SJCRH30 (cell line): ENCODE results near the gene BGN. TPM values are rescaled to one million over a fixed set of nuclear protein-coding genes. Genes with fewer than 3 reads are reported as not detected.

ENCODE experiments used
- DNase-seq, 2 experiments: peaks; one replicate each; pipeline ENCODE4 v3.0.0-alpha.2; 2015 to 2020
- H3K27ac ChIP-seq: fragments of 250-450 bp; sonication (Bioruptor Pico); 2 replicates; pipeline ENCODE4 v1.5.1; 2020; ENCODE audit warnings: mild to moderate bottlenecking, moderate library complexity
- H3K27me3 ChIP-seq: fragments of 250-450 bp; sonication (Bioruptor Pico); 2 replicates; pipeline ENCODE4 v1.5.1; 2020; ENCODE audit warnings: mild to moderate bottlenecking, moderate library complexity
- H3K36me3 ChIP-seq: fragments of 250-450 bp; sonication (Bioruptor Pico); 2 replicates; pipeline ENCODE4 v1.5.1; 2020; ENCODE audit warnings: mild to moderate bottlenecking, moderate library complexity
- H3K4me1 ChIP-seq: fragments of 250-450 bp; sonication (Bioruptor Pico); 2 replicates; pipeline ENCODE4 v1.5.1; 2020; ENCODE audit warnings: mild to moderate bottlenecking, moderate library complexity
- H3K4me3 ChIP-seq: fragments of 250-450 bp; sonication (Bioruptor Pico); 2 replicates; pipeline ENCODE4 v1.5.1; 2020; ENCODE audit warnings: mild to moderate bottlenecking, moderate library complexity
- H3K9me3 ChIP-seq: fragments of 250-450 bp; sonication (Bioruptor Pico); replicated peaks from 2 replicates; pipeline ENCODE4 v1.5.1; 2020; ENCODE audit warnings: mild to moderate bottlenecking, moderate library complexity
- total RNA-seq: library from RNA; depleted of rRNA; stranded (reverse); fragments of >200 nt; shearing (Covaris generic); gene quantifications from 2 replicates; pipeline ENCODE4 v1.2.3, GENCODE V29; 2014

The BGN gene
- total RNA-seq, 1 experiment from 2014 or later, result 0.16 TPM

GRCh38 chrX:153500676-153501280 is 6.0 kb downstream of the BGN start:
- no peak overlapping the region for H3K27ac ChIP-seq

GRCh38 chrX:153501530-153501929 is 6.8 kb downstream of the BGN start:
- H3K36me3 ChIP-seq, result no peaks in the 10 kb centered on the region
- DNase-seq, result no peak
- no peak overlapping the region for H3K27ac ChIP-seq
- no peak overlapping the region for H3K4me3 ChIP-seq
- no peaks in the 10 kb centered on the region for H3K4me1 ChIP-seq
- no peaks in the 10 kb centered on the region for H3K9me3 ChIP-seq
- H3K27me3 ChIP-seq, result no peaks in the 10 kb centered on the region

More at GRCh38 chrX:153500676-153501280, 6.0 kb downstream of the BGN start:
- no peak overlapping the region for H3K4me3 ChIP-seq
- no peaks in the 10 kb centered on the region for H3K9me3 ChIP-seq
- no peaks in the 10 kb centered on the region for H3K36me3 ChIP-seq
- no peaks in the 10 kb centered on the region for H3K4me1 ChIP-seq
- no peak for DNase-seq
- H3K27me3 ChIP-seq, result no peaks in the 10 kb centered on the region

- Histone ChIP-seq H3K4me1 (no peaks in the 10 kb centered on the region), H3K9me3 (no peaks in the 10 kb centered on the region), H3K4me3 (no peak overlapping the region), H3K27ac (no peak overlapping the region), H3K36me3 (no peaks in the 10 kb centered on the region), H3K27me3 (no peaks in the 10 kb centered on the region)
- no peak for DNase-seq
These were observed 7.4 kb downstream of the BGN start for GRCh38 chrX:153502131-153502530.

GRCh38 chrX:153502796-153503195 is 8.0 kb downstream of the BGN start:
- Histone ChIP-seq H3K36me3 (no peaks in the 10 kb centered on the region), H3K4me1 (no peaks in the 10 kb centered on the region), H3K4me3 (no peak overlapping the region), H3K27ac (no peak overlapping the region), H3K27me3 (no peaks in the 10 kb centered on the region), H3K9me3 (no peaks in the 10 kb centered on the region)
- DNase-seq, result no peak

- H3K4me3 ChIP-seq, result no peak overlapping the region
- H3K9me3 ChIP-seq, result no peaks in the 10 kb centered on the region
- no peaks in the 10 kb centered on the region for H3K27me3 ChIP-seq
- no peak overlapping the region for H3K27ac ChIP-seq
- H3K36me3 ChIP-seq, result no peaks in the 10 kb centered on the region
- no peak for DNase-seq
- no peaks in the 10 kb centered on the region for H3K4me1 ChIP-seq
These were observed 9.8 kb downstream of the BGN start for GRCh38 chrX:153504445-153505016.

GRCh38 chrX:153505361-153505760 is 10.6 kb downstream of the BGN start:
- no peaks in the 10 kb centered on the region for H3K4me1 ChIP-seq
- no peak overlapping the region for H3K27ac ChIP-seq
- no peaks in the 10 kb centered on the region for H3K27me3 ChIP-seq
- DNase-seq, result no peak
- no peak overlapping the region for H3K4me3 ChIP-seq
- no peaks in the 10 kb centered on the region for H3K36me3 ChIP-seq
- H3K9me3 ChIP-seq, result no peaks in the 10 kb centered on the region

- DNase-seq, result peak; percentile 69 to 79
- Histone ChIP-seq H3K4me1 (no peaks in the 10 kb centered on the region), H3K4me3 (no peak overlapping the region), H3K27me3 (no peaks in the 10 kb centered on the region), H3K9me3 (no peaks in the 10 kb centered on the region), H3K27ac (no peak overlapping the region), H3K36me3 (no peaks in the 10 kb centered on the region)
These were observed 12.9 kb downstream of the BGN start for GRCh38 chrX:153507484-153508178.

GRCh38 chrX:153509592-153509991 is 14.8 kb downstream of the BGN start:
- Histone ChIP-seq H3K4me1 (no peaks in the 10 kb centered on the region), H3K4me3 (no peak overlapping the region), H3K27me3 (no peaks in the 10 kb centered on the region), H3K27ac (no peak overlapping the region), H3K9me3 (no peaks in the 10 kb centered on the region), H3K36me3 (no peaks in the 10 kb centered on the region)
- DNase-seq, result no peak

- no peak overlapping the region for H3K27ac ChIP-seq
- H3K4me3 ChIP-seq, result no peak overlapping the region
- no peak for DNase-seq
- no peaks in the 10 kb centered on the region for H3K4me1 ChIP-seq
- H3K9me3 ChIP-seq, result no peaks in the 10 kb centered on the region
- H3K36me3 ChIP-seq, result no peaks in the 10 kb centered on the region
- no peaks in the 10 kb centered on the region for H3K27me3 ChIP-seq
These were observed 15.6 kb downstream of the BGN start for GRCh38 chrX:153510383-153510782.

GRCh38 chrX:153511784-153512500 is 17.2 kb downstream of the BGN start:
- no peaks in the 10 kb centered on the region for H3K27me3 ChIP-seq
- H3K9me3 ChIP-seq, result no peaks in the 10 kb centered on the region
- H3K4me3 ChIP-seq, result no peak overlapping the region
- no peak overlapping the region for H3K27ac ChIP-seq
- H3K36me3 ChIP-seq, result no peaks in the 10 kb centered on the region
- H3K4me1 ChIP-seq, result no peaks in the 10 kb centered on the region
- no peak for DNase-seq

- no peaks in the 10 kb centered on the region for H3K4me1 ChIP-seq
- H3K27ac ChIP-seq, result no peak overlapping the region
- no peaks in the 10 kb centered on the region for H3K36me3 ChIP-seq
- no peaks in the 10 kb centered on the region for H3K9me3 ChIP-seq
- DNase-seq, result no peak
- H3K27me3 ChIP-seq, result no peaks in the 10 kb centered on the region
- H3K4me3 ChIP-seq, result no peak overlapping the region
These were observed 17.7 kb downstream of the BGN start for GRCh38 chrX:153512501-153512893.

- Histone ChIP-seq H3K9me3 (no peaks in the 10 kb centered on the region), H3K27ac (no peak overlapping the region), H3K36me3 (no peaks in the 10 kb centered on the region), H3K4me1 (no peaks in the 10 kb centered on the region), H3K4me3 (no peak overlapping the region), H3K27me3 (no peaks in the 10 kb centered on the region)
- no peak for DNase-seq
These were observed 18.5 kb downstream of the BGN start for GRCh38 chrX:153513265-153513664.

GRCh38 chrX:153514259-153514658 is 19.5 kb downstream of the BGN start:
- no peaks in the 10 kb centered on the region for H3K36me3 ChIP-seq
- no peaks in the 10 kb centered on the region for H3K27me3 ChIP-seq
- H3K27ac ChIP-seq, result no peak overlapping the region
- no peaks in the 10 kb centered on the region for H3K4me1 ChIP-seq
- no peaks in the 10 kb centered on the region for H3K9me3 ChIP-seq
- no peak overlapping the region for H3K4me3 ChIP-seq
- no peak for DNase-seq

- Histone ChIP-seq H3K4me1 (no peaks in the 10 kb centered on the region), H3K27me3 (no peaks in the 10 kb centered on the region), H3K36me3 (no peaks in the 10 kb centered on the region), H3K27ac (no peak overlapping the region), H3K9me3 (no peaks in the 10 kb centered on the region), H3K4me3 (no peak overlapping the region)
- DNase-seq, result no peak
These were observed 20.7 kb downstream of the BGN start for GRCh38 chrX:153515435-153515834.

GRCh38 chrX:153516073-153516472 is 21.3 kb downstream of the BGN start:
- Histone ChIP-seq H3K9me3 (no peaks in the 10 kb centered on the region), H3K4me3 (no peak overlapping the region), H3K27me3 (no peaks in the 10 kb centered on the region), H3K36me3 (no peaks in the 10 kb centered on the region), H3K4me1 (no peaks in the 10 kb centered on the region), H3K27ac (no peak overlapping the region)
- no peak for DNase-seq
